ENCODE data around the gene DIS3.
A peak's percentile ranks its signal among the peaks of the same experiment; 100 is the strongest.
"Not testable (repeated sequence)": the region's sequence is repeated elsewhere in the genome, so short reads cannot be mapped to it uniquely, and the experiment has no call there.

The DIS3 gene

GRCh38 chr13:72781451-72782439, at the start of gene DIS3, which contains the start of gene PIBF1:
TSS of gene DIS3 (minus strand) at chr13:72781900. CDS start at chr13:72781832, 68 bp downstream.
TSS of gene PIBF1 (plus strand) at chr13:72782133. CDS start at chr13:72783470, 1,337 bp downstream.
- DNase-seq (peak; percentile 96), ATAC-seq (peak; percentile 99)

GRCh38 chr13:72823724-72824123, 42.0 kb upstream of the DIS3 start:
- no peak for DNase-seq
- no peak for ATAC-seq

- ATAC-seq (no peak), DNase-seq (no peak)
Observed at GRCh38 chr13:72823081-72823480, 41.4 kb upstream of the DIS3 start.

- DNase-seq (no peak), ATAC-seq (no peak)
Observed at GRCh38 chr13:72820898-72821279, 39.2 kb upstream of the DIS3 start.

GRCh38 chr13:72820156-72820897, 38.6 kb upstream of the DIS3 start:
- no peak for ATAC-seq
- no peak for DNase-seq

- no peak for ATAC-seq
- DNase-seq: no peak
Observed at GRCh38 chr13:72808917-72809500, 27.3 kb upstream of the DIS3 start.

GRCh38 chr13:72806514-72806913, 24.8 kb upstream of the DIS3 start:
- ATAC-seq: not testable (repeated sequence)

GRCh38 chr13:72805676-72806346, 24.1 kb upstream of the DIS3 start:
- DNase-seq (no peak), ATAC-seq (no peak)

More at GRCh38 chr13:72806514-72806913, 24.8 kb upstream of the DIS3 start:
- DNase-seq: not testable (repeated sequence)

- ATAC-seq (no peak), DNase-seq (no peak)
Observed at GRCh38 chr13:72804301-72804700, 22.6 kb upstream of the DIS3 start.

- ATAC-seq (no peak), DNase-seq (no peak)
Observed at GRCh38 chr13:72798817-72799216, 17.1 kb upstream of the DIS3 start.

GRCh38 chr13:72792640-72793039, 10.9 kb upstream of the DIS3 start:
- no peak for ATAC-seq
- no peak for DNase-seq

- DNase-seq: no peak
- ATAC-seq: no peak
Observed at GRCh38 chr13:72788831-72789230, 7.1 kb upstream of the DIS3 start.

- DNase-seq, ATAC-seq: not testable (repeated sequence)
Observed at GRCh38 chr13:72784679-72785078, 3.0 kb upstream of the DIS3 start.

- DNase-seq (peak; percentile 9), ATAC-seq (no peak)
Observed at GRCh38 chr13:72782717-72783116, 1.0 kb upstream of the DIS3 start.

GRCh38 chr13:72774019-72774418, 7.7 kb downstream of the DIS3 start:
- no peak for ATAC-seq
- DNase-seq: no peak

- no peak for ATAC-seq
- no peak for DNase-seq
Observed at GRCh38 chr13:72763411-72763810, 18.3 kb downstream of the DIS3 start.

GRCh38 chr13:72760189-72760588, 21.5 kb downstream of the DIS3 start:
- ATAC-seq: no peak
- no peak for DNase-seq

GRCh38 chr13:72757792-72758535, 23.7 kb downstream of the DIS3 start:
- DNase-seq (no peak), ATAC-seq (no peak)

- ATAC-seq (no peak), DNase-seq (no peak)
Observed at GRCh38 chr13:72754111-72754510, 27.6 kb downstream of the DIS3 start.

GRCh38 chr13:72751220-72751619, 30.5 kb downstream of the DIS3 start:
- no peak for ATAC-seq

GRCh38 chr13:72745260-72745659, 36.4 kb downstream of the DIS3 start:
- DNase-seq (no peak), ATAC-seq (peak; percentile 55)

More at GRCh38 chr13:72751220-72751619, 30.5 kb downstream of the DIS3 start:
- no peak for DNase-seq

Measured in stimulated activated naive CD8-positive, alpha-beta T cell treated with anti-CD3 and anti-CD28 coated beads, Interleukin-15, Interleukin-2, amounts not matched to agents 100 U/mL and 50 U/mL, for 24 hours (primary cell).